H1 (cell line): ENCODE results near the gene MMP15. TPM values are rescaled to one million over a fixed set of nuclear protein-coding genes. Genes with fewer than 3 reads are reported as not detected.

Experiments
- CTCF ChIA-PET: fragments of 300-600 bp; sonication (Branson Sonifier 250); formaldehyde crosslinking; loops from one replicate; lab custom pipeline; 2021; ENCODE audit not compliant: partially characterized antibody; lab: Charles Lee
- POLR2A ChIA-PET: fragments of 300-600 bp; sonication (Branson Sonifier 250); formaldehyde crosslinking; loops from one replicate; lab custom pipeline; 2021; ENCODE audit warnings: inconsistent platforms; ENCODE audit not compliant: partially characterized antibody; lab: Charles Lee
- DNase-seq, 2 experiments: peaks; one replicate each; pipeline versions ENCODE4 v3.0.0 to v3.0.0-alpha.2; 2010 to 2022; ENCODE audit warnings: low spot score in 2 of 2, low read depth in 1 of 2, mixed read lengths in 1 of 2
- FAIRE-seq: peaks from 2 replicates; lab custom pipeline; 2011; peaks lifted over from hg19 to GRCh38; lab: Jason Lieb, UNC
- H2AFZ ChIP-seq: 2 replicates; pipeline ENCODE4 v1.8.1; 2012; ENCODE audit warnings: low read length, inconsistent platforms
- H2AK5ac ChIP-seq: 2 replicates; pipeline ENCODE4 v1.6.1; 2013; ENCODE audit warnings: low read depth, low read length
- H2BK120ac ChIP-seq: replicated peaks from 2 replicates; pipeline ENCODE3; 2013; ENCODE audit warnings: low read depth, low read length, inconsistent platforms
- H2BK12ac ChIP-seq: 2 replicates; pipeline ENCODE4 v1.6.1; 2013; ENCODE audit warnings: low read depth, low read length
- H2BK15ac ChIP-seq: 2 replicates; pipeline ENCODE4 v1.6.1; 2013; ENCODE audit warnings: low read length
- H2BK20ac ChIP-seq: 2 replicates; pipeline ENCODE4 v1.6.1; 2013; ENCODE audit warnings: low read length
- H2BK5ac ChIP-seq: 2 replicates; pipeline ENCODE4 v1.6.1; 2013; ENCODE audit warnings: low read depth, low read length
- H3K14ac ChIP-seq: 2 replicates; pipeline ENCODE4 v1.6.1; 2013; ENCODE audit warnings: inconsistent platforms; ENCODE audit not compliant: insufficient read length
- H3K18ac ChIP-seq: 2 replicates; pipeline ENCODE4 v1.6.1; 2013; ENCODE audit warnings: low read length; ENCODE audit errors: extremely low read depth
- H3K23ac ChIP-seq: 2 replicates; pipeline ENCODE4 v1.6.1; 2013; ENCODE audit warnings: inconsistent platforms; ENCODE audit not compliant: insufficient read length
- H3K23me2 ChIP-seq: 2 replicates; pipeline ENCODE4 v1.6.1; 2013; ENCODE audit warnings: low read depth, low read length
- H3K27ac ChIP-seq: 2 replicates; pipeline ENCODE4 v1.6.1; 2011; ENCODE audit warnings: low read depth, low read length, inconsistent platforms
- H3K27me3 ChIP-seq, 4 experiments: replicated peaks in 1 of 4; 1 replicate in 1 of 4; 2 replicates in 3 of 4; pipeline versions ENCODE4 v1.6.1 to v1.8.1; 2011 to 2013; ENCODE audit warnings: low read length in 3 of 4, mild to moderate bottlenecking in 3 of 4, inconsistent platforms in 2 of 4, mixed read lengths in 2 of 4, moderate library complexity in 1 of 4; ENCODE audit not compliant: control insufficient read depth in 3 of 4, insufficient read depth in 3 of 4; ENCODE audit errors: extremely low read depth in 1 of 4
- H3K36me3 ChIP-seq, 4 experiments: 2 replicates each; pipeline versions ENCODE4 v1.6.1 to v1.8.1; 2011 to 2013; ENCODE audit warnings: mild to moderate bottlenecking in 4 of 4, low read length in 3 of 4, moderate library complexity in 2 of 4, control low read depth in 1 of 4, inconsistent platforms in 1 of 4; ENCODE audit not compliant: insufficient read depth in 4 of 4, control insufficient read depth in 2 of 4
- H3K4ac ChIP-seq: replicated peaks from 2 replicates; pipeline ENCODE3; 2013; ENCODE audit warnings: low read length, low read depth, mixed read lengths, inconsistent platforms; ENCODE audit not compliant: insufficient read length
- H3K4me1 ChIP-seq, 4 experiments: replicated peaks in 1 of 4; 1 replicate in 1 of 4; 2 replicates in 3 of 4; pipeline versions ENCODE4 v1.6.1 to v1.8.1; 2011 to 2013; ENCODE audit warnings: low read length in 3 of 4, inconsistent platforms in 2 of 4, mixed read lengths in 1 of 4; ENCODE audit not compliant: insufficient read depth in 4 of 4, control insufficient read depth in 3 of 4
- H3K4me2 ChIP-seq, 2 experiments: 2 replicates each; pipeline versions ENCODE4 v1.6.1 to v1.8.1; 2011 to 2013; ENCODE audit warnings: low read depth in 2 of 2, low read length in 2 of 2, control low read depth in 1 of 2, inconsistent platforms in 1 of 2, mild to moderate bottlenecking in 1 of 2; ENCODE audit not compliant: insufficient read depth in 1 of 2
- H3K4me3 ChIP-seq, 4 experiments: fragments of 200-600, 300-600 bp in 1 of 4; sonication (generic), shearing (Covaris generic), sonication (Bioruptor Twin) in 1 of 4; 2 replicates each; pipeline versions ENCODE4 v1.5.1 to v1.8.1; 2011 to 2016; ENCODE audit warnings: low read length in 4 of 4, low read depth in 3 of 4, control low read depth in 2 of 4, inconsistent platforms in 2 of 4, mild to moderate bottlenecking in 2 of 4, mixed read lengths in 1 of 4, moderate library complexity in 1 of 4; ENCODE audit not compliant: insufficient read depth in 2 of 4; ENCODE audit errors: extremely low read depth in 1 of 4
- H3K56ac ChIP-seq: replicated peaks from 2 replicates; pipeline ENCODE3; 2013; ENCODE audit warnings: low read depth, mild to moderate bottlenecking, mixed read lengths, low read length, inconsistent platforms; ENCODE audit not compliant: insufficient read length
- H3K79me1 ChIP-seq: 2 replicates; pipeline ENCODE4 v1.6.1; 2013; ENCODE audit warnings: low read depth, low read length, control low read depth
- H3K79me2 ChIP-seq, 2 experiments: 2 replicates each; pipeline versions ENCODE4 v1.6.1 to v1.8.1; 2012 to 2013; ENCODE audit warnings: low read length in 2 of 2, mild to moderate bottlenecking in 2 of 2, inconsistent platforms in 1 of 2; ENCODE audit not compliant: insufficient read depth in 2 of 2, control insufficient read depth in 1 of 2
- H3K9ac ChIP-seq, 4 experiments: replicated peaks in 1 of 4; 1 replicate in 1 of 4; 2 replicates in 3 of 4; pipeline versions ENCODE4 v1.6.1 to v1.8.1; 2011 to 2013; ENCODE audit warnings: low read depth in 3 of 4, low read length in 3 of 4, control low read depth in 2 of 4, mild to moderate bottlenecking in 2 of 4, moderate library complexity in 2 of 4, inconsistent platforms in 1 of 4; ENCODE audit errors: extremely low read depth in 1 of 4
- H3K9me3 ChIP-seq, 2 experiments: 2 replicates each; pipeline versions ENCODE4 v1.6.1 to v1.8.1; 2012 to 2013; ENCODE audit warnings: mild to moderate bottlenecking in 2 of 2, moderate library complexity in 2 of 2, control low read depth in 1 of 2, inconsistent platforms in 1 of 2, low read depth in 1 of 2, low read length in 1 of 2, mixed read lengths in 1 of 2; ENCODE audit not compliant: insufficient read depth in 2 of 2
- H4K20me1 ChIP-seq, 2 experiments: replicated peaks in 1 of 2; 2 replicates each; pipeline versions ENCODE3 to v1.8.1; 2011 to 2013; ENCODE audit warnings: inconsistent platforms in 2 of 2, low read length in 2 of 2, mild to moderate bottlenecking in 1 of 2; ENCODE audit not compliant: insufficient read depth in 2 of 2, control insufficient read depth in 1 of 2
- H4K5ac ChIP-seq: 2 replicates; pipeline ENCODE4 v1.6.1; 2013; ENCODE audit warnings: low read length, low read depth, mixed read lengths, inconsistent platforms; ENCODE audit not compliant: insufficient read length
- H4K8ac ChIP-seq: 2 replicates; pipeline ENCODE4 v1.8.0; 2013; ENCODE audit warnings: mild to moderate bottlenecking, moderate library complexity, low read length, inconsistent platforms; ENCODE audit not compliant: insufficient read depth; ENCODE audit errors: extremely low read depth
- H4K91ac ChIP-seq: replicated peaks from 2 replicates; pipeline ENCODE3; 2013; ENCODE audit warnings: low read length, mixed read lengths, inconsistent platforms; ENCODE audit not compliant: insufficient read length
- BRCA1 ChIP-seq: IDR thresholded peaks from 2 replicates; pipeline ENCODE4 v1.6.1; 2012; ENCODE audit warnings: low read depth, low read length, improper control_type of control experiment
- SP2 ChIP-seq: IDR thresholded peaks from 2 replicates; pipeline ENCODE4 v1.6.1; 2012; ENCODE audit warnings: mild to moderate bottlenecking, low read length, inconsistent platforms
- TBP ChIP-seq: IDR thresholded peaks from 2 replicates; pipeline ENCODE4 v1.6.1; 2011; ENCODE audit warnings: low read depth, low read length, improper control_type of control experiment
- ZNF274 ChIP-seq: IDR thresholded peaks from 2 replicates; pipeline ENCODE4 v1.7.0; 2012; ENCODE audit warnings: low read length, borderline replicate concordance; ENCODE audit errors: extremely low read depth
- WGBS, 2 experiments: shearing (Covaris generic) in 1 of 2; methylation state at CpG; one replicate each; pipeline versions ENCODE4 v1.1.6 to v1.1.7; 2013 to 2015; ENCODE audit warnings: low lambda C conversion rate in 2 of 2, mixed read lengths in 2 of 2, inconsistent platforms in 1 of 2, low coverage in 1 of 2, missing lambda C conversion rate in 1 of 2; ENCODE audit not compliant: insufficient replicate concordance in 2 of 2, insufficient coverage in 1 of 2, insufficient read length in 1 of 2; ENCODE audit errors: extremely low coverage in 1 of 2, missing lambda C conversion rate in 1 of 2; 5-methylcytosine and 5-hydroxymethylcytosine counted together
- polyA plus RNA-seq, 7 experiments: library from polyadenylated mRNA; depleted of rRNA in 3 of 7; stranded (reverse) in 5 of 7; unstranded in 2 of 7; fragments of >200 nt in 5 of 7; fragments of 200-250 nt in 2 of 7; gene quantifications; 1 replicate in 5 of 7; 2 replicates in 1 of 7; 4 replicates in 1 of 7; pipeline versions ENCODE4 v1.2.1 to v1.2.3, GENCODE V29; 2011 to 2013; ENCODE audit warnings: missing spikeins in 2 of 7, mixed read lengths in 2 of 7
- total RNA-seq: library from RNA; stranded (reverse); fragmentation: NEBNext Ultra II Directional; extraction: Animal tissue kit (Norgen Biotek cat#: 25700); gene quantifications from 2 replicates; pipeline ENCODE4 v1.2.1, GENCODE V29; 2021

The MMP15 gene
- total and polyA plus RNA-seq, 2 of the 8 experiments (the other 6 are each of a cell fraction or from before 2014, with no cell fraction given): 38.5 to 42.2 TPM

GRCh38 chr16:58040496-58040846 is 14.9 kb downstream of the MMP15 start:
- H3K4me1 ChIP-seq: peaks cover 0 to 2% (median 0%) of the 10 kb centered on the region in 4 experiments; a peak in 1 of 7 replicates
- no peak overlapping the region for H3K14ac ChIP-seq
- H3K27ac ChIP-seq: no peak overlapping the region
- ChIA-PET POLR2A (interaction anchor here (1.1 kb wide), 1 partner anchor 14 kb away, joined by 3 read pairs; no protein-coding TSS in a partner anchor), CTCF (interaction anchor here (0.8 to 19.9 kb wide), 5 partner anchors 8 to 82 kb away, joined by 3 to 362 read pairs (median 10); partner anchors contain the start of gene CFAP20)
- peaks cover 7% of the 10 kb centered on the region for H3K79me1 ChIP-seq
- H2AK5ac ChIP-seq: no peak overlapping the region
- no peaks in the 10 kb centered on the region for H3K27me3 ChIP-seq
- H3K9me3 ChIP-seq: no peaks in the 10 kb centered on the region
- no peak overlapping the region for H2AFZ ChIP-seq
- H4K20me1 ChIP-seq: peaks cover 4 to 19% of the 10 kb centered on the region in 2 experiments
- H2BK12ac ChIP-seq: no peak overlapping the region
- FAIRE-seq: no peak
- H3K23ac ChIP-seq: no peak overlapping the region
- no peak overlapping the region for H4K5ac ChIP-seq
- H3K4ac ChIP-seq: no peak overlapping the region
- peaks cover 0 to 5% of the 10 kb centered on the region in 2 experiments; a peak in 1 of 4 replicates for H3K79me2 ChIP-seq
- H4K91ac ChIP-seq: no peak overlapping the region
- no peak overlapping the region for H3K4me2 ChIP-seq
- H2BK120ac ChIP-seq: no peak overlapping the region
- H3K18ac ChIP-seq: no peak overlapping the region
- H4K8ac ChIP-seq: no peak overlapping the region
- no peaks in the 10 kb centered on the region for H3K23me2 ChIP-seq
- no peak overlapping the region for H3K9ac ChIP-seq
- no peak for DNase-seq
- no peak overlapping the region for H2BK15ac ChIP-seq
- H3K56ac ChIP-seq: no peak overlapping the region
- 95% methylated on average over 12 of the region's 12 CpGs; no CpG with 5 or more reads in 1 of the 2 experiments for WGBS, 2 experiments
- H3K4me3 ChIP-seq: no peak overlapping the region
- H2BK20ac ChIP-seq: no peak overlapping the region
- no peak overlapping the region for H2BK5ac ChIP-seq
- H3K36me3 ChIP-seq: peaks cover 4 to 46% (median 16%) of the 10 kb centered on the region in 4 experiments; a peak in 5 of 8 replicates
- TF ChIP-seq BRCA1 (no peak), SP2 (no peak), ZNF274 (no peak), TBP (no peak)
